ENCODE results near the gene BAIAP2.

BAIAP2 gene

DNA sequence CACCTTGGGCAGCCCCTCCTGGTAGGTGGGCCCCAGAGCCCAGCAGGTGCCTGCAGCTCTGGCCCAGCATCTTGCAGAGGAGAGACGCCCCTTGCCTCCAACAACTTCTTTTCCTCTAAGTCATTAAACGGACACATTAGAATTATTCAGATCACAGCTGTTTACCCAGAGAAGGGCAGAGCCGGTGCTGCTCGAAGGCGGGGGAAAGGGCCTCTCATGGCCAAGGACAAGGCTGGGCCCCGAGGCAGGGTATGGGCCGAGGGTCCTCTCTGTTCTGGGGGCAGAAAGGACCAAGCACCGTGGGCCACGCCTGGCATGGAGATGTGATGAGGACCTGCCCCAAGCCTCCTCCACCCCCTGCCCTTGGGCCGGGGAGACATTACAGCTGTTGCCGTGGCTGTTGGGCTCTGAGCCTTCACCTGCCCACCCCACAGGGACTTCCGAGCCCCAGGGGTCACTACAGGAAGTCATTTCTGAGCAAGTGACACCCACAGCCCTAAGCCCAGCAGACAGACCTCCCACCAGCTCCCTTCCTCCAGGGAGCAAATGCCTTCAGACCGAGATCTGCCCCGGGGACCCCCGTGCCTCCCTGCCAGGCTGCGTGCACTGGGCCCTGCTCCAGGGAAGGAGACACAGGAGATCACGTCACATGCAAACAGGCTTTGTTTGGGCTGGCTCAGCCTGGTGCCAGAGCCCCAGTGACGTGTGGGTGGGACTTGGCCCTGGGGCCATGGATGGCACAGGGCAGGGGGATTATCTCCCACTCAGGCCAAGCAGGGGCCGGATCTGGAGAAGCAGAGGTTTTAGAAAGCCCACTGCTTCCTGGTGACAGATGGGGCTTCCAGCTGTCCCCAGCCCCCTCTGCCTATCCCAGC is 129.7 kb downstream of the BAIAP2 start:
- no peak for DNase-seq

DNA sequence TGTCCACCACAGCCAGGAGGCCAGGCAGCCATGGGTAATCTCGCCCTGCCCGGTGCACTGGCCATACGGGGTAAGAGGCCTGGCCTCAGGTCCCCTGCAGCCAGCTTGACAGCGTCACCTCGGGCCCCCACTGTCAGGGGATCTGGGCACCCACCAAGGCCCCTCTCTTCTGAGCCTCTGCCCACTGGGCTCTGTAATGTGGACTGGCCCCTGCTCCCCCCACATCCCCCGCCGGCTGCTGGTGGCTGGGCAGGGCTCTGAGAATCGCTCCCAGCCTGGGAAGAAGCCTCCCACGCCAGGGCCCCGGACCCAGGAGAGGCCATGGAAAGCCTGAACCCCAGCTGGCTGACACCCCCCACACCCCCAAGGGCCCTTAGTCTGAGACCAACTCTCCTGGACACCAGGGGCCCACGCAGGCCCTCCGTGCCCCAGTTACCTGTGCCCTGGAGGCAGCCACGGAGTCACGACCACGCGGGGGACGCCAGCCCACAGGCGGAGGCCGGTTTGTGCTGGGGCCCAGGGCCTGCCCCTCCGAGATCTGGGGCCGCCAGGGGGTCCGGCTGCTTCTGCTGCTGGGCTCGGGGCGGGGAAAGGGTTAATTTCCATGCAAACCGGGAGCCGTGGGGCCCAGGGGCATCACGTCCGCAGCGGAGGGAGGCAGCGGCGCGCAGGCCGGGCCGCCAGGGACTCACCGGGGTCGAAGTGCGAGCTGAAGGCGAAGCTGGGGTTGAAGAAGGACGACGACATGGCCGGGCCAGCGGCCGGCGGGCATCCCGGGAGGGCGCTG is 130.5 kb downstream of the BAIAP2 start, which contains the start of gene PVALEF:
TSS of gene PVALEF (plus strand) at position 262 of the 787 bp plus-strand sequence. CDS start 15,720 bp downstream, outside the sequence.
- no peak for DNase-seq

DNA sequence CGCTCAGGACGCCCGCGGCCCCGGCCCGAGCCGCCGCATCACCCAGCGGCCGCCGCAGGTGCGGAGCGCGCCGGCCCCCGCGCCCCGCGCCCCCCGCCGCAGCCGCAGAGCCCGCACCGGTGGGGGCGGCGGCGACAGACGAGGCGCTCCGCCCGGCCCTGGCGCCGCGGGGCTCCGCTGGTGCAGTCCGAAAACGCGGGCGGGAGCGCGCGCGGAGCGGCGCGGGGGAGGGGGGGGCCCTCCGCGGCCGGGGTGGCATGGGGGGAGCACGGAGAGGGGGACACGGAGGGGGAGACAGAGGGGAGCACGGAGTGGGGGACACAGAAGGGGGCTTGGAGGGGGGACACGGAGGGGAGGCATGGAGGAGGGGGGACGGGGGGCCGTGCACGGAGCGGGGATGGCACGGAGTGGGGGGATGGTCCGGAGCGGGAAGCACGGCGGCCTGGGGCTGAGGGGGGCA is 131.1 kb downstream of the BAIAP2 start, which contains the start of gene AATK:
TSS of gene AATK (minus strand) at position 189 of the 460 bp plus-strand sequence. CDS start 229 bp downstream, outside the sequence.
- no peak for DNase-seq

All from NCI-H2107 (cell line).